HG02970 (cell line): Measurements from ENCODE around the gene TMCC2.
"Not testable (repeated sequence)": the region's sequence is repeated elsewhere in the genome, so short reads cannot be mapped to it uniquely, and the experiment has no call there.

Experiments
- ATAC-seq: cut with Tn5 transposase; IDR thresholded peaks from one replicate; pipeline ENCODE4 v1.9.1; 2021; ENCODE audit warnings: mild to moderate bottlenecking, moderate library complexity, moderate number of reproducible peaks; ENCODE audit not compliant: unreplicated experiment, low FRiP score

TMCC2 gene

GRCh38 chr1:205227584-205228013 is at the start of gene TMCC2:
Gene TMCC2 (plus strand): TSS chr1:205227946. CDS start chr1:205228565, 619 bp downstream.
- no peak for ATAC-seq

GRCh38 chr1:205179842-205180241 is 47.9 kb upstream of the TMCC2 start:
- ATAC-seq, result no peak

- not testable (repeated sequence) for ATAC-seq
Observed at GRCh38 chr1:205180331-205180730, 47.4 kb upstream of the TMCC2 start.

- no peak for ATAC-seq
Observed at GRCh38 chr1:205182930-205183329, 44.8 kb upstream of the TMCC2 start.

GRCh38 chr1:205183676-205184335 is 43.9 kb upstream of the TMCC2 start:
- ATAC-seq, result no peak

GRCh38 chr1:205186191-205186590 is 41.6 kb upstream of the TMCC2 start:
- no peak for ATAC-seq

GRCh38 chr1:205187420-205187819 is 40.3 kb upstream of the TMCC2 start:
- ATAC-seq, result no peak

GRCh38 chr1:205188098-205188497 is 39.6 kb upstream of the TMCC2 start:
- ATAC-seq, result no peak

GRCh38 chr1:205188596-205188995 is 39.1 kb upstream of the TMCC2 start:
- no peak for ATAC-seq

GRCh38 chr1:205189131-205189530 is 38.6 kb upstream of the TMCC2 start:
- no peak for ATAC-seq

- no peak for ATAC-seq
Observed at GRCh38 chr1:205190845-205191577, 36.7 kb upstream of the TMCC2 start.

- ATAC-seq, result no peak
Observed at GRCh38 chr1:205191622-205192021, 36.1 kb upstream of the TMCC2 start.

GRCh38 chr1:205192287-205192686 is 35.5 kb upstream of the TMCC2 start:
- no peak for ATAC-seq

- no peak for ATAC-seq
Observed at GRCh38 chr1:205199090-205199930, 28.4 kb upstream of the TMCC2 start.

GRCh38 chr1:205199931-205200299 is 27.8 kb upstream of the TMCC2 start:
- no peak for ATAC-seq

GRCh38 chr1:205204552-205204951 is 23.2 kb upstream of the TMCC2 start:
- ATAC-seq, result no peak

GRCh38 chr1:205205055-205205454 is 22.7 kb upstream of the TMCC2 start:
- no peak for ATAC-seq

GRCh38 chr1:205208811-205209210 is 18.9 kb upstream of the TMCC2 start:
- no peak for ATAC-seq

GRCh38 chr1:205210756-205211168 is 17.0 kb upstream of the TMCC2 start:
- ATAC-seq, result peak; percentile 28

- peak; percentile 70 for ATAC-seq
Observed at GRCh38 chr1:205211169-205211838, 16.4 kb upstream of the TMCC2 start, which contains the start of gene DSTYK. Gene DSTYK (minus strand): TSS chr1:205211702. CDS start chr1:205211535, 167 bp downstream.
